HG03521 (cell line): ENCODE measurements around the gene TAS2R1.

Source experiments
- ATAC-seq: cut with Tn5 transposase; IDR thresholded peaks from one replicate; pipeline ENCODE4 v1.9.1; 2021; ENCODE audit warnings: mild to moderate bottlenecking, moderate library complexity; ENCODE audit not compliant: unreplicated experiment

The TAS2R1 gene

GRCh38 chr5:9589049-9589835, 40.9 kb downstream of the TAS2R1 start:
- ATAC-seq: no peak

- ATAC-seq: no peak
These were observed 41.9 kb downstream of the TAS2R1 start for GRCh38 chr5:9588254-9588653.

GRCh38 chr5:9587135-9587534, 43.0 kb downstream of the TAS2R1 start:
- ATAC-seq: no peak

GRCh38 chr5:9582406-9582805, 47.7 kb downstream of the TAS2R1 start:
- ATAC-seq: no peak
